HG03025 (cell line): ENCODE measurements around the gene IL22RA2.
"Not testable (repeated sequence)": the region's sequence is repeated elsewhere in the genome, so short reads cannot be mapped to it uniquely, and the experiment has no call there.

ENCODE experiments used
- ATAC-seq: cut with Tn5 transposase; IDR thresholded peaks from one replicate; pipeline ENCODE4 v1.9.1; 2021; ENCODE audit warnings: mild to moderate bottlenecking, moderate library complexity; ENCODE audit not compliant: unreplicated experiment, low FRiP score

The IL22RA2 gene

DNA sequence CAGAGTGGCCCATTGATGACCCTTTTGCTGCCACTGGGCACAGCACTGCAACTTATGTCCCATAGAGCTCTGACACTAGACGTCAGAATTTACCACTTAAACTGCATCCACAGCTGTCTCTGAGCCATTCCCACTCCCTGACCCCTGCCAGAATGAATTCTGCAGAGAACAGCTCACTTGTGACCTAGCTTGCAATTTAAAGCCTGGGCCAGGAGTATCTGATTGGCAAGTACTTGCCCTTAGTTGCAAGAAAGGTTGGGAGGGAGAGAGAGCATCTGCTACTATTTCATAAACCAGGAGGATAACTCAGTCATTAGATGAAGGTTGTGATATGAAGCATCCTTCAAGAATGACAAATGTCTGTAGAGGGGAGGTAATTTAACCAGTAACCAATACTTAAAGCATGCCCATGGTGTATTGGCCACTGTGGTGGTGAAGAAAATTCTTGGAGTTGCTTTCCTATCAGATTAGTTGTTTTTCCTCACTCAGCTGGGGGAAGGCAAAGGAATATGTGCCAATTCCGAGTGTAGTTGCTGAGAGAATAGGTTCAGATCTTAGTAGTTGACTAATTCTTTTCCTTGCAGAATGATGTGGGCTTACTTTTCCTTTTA, 46.5 kb downstream of the IL22RA2 start:
- no peak for ATAC-seq

DNA sequence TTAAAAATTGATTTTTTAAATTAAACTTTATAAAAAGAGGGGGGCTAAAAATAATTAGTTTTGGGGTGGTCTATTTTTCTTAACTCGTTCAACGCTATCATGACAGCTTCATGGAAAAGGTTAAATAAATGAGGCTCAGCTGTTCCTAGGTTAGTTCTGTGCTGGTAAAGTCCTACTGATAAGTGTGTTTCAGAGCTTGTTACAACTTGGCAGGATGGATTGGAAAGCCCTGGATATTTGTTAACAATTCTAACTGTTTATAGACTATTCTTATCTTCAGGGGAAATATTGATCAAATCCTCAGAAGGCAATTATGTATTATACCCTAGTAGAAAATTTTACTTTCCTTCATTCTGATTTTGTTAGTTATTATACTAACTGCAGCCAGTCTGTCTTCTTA, 50.4 kb downstream of the IL22RA2 start:
- no peak for ATAC-seq

DNA sequence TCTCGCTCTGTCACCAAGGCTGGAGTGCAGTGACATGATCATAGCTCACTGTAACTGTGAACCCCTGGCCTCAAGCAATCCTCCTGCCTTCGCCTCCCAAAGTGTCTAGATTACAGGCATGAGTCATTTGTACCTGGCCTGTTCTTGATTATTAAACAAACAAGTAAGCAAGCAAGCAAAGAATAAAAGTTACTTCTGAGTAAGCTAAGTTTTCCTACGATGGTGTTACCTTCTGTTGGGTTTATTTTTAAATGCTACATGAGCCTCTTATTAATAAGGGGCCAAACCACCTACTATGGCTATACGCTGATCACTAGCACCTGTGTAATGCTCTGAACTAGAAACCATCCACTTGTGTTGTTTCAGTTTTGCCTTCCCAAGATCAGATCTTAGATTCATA, 50.8 kb downstream of the IL22RA2 start:
- no peak for ATAC-seq

DNA sequence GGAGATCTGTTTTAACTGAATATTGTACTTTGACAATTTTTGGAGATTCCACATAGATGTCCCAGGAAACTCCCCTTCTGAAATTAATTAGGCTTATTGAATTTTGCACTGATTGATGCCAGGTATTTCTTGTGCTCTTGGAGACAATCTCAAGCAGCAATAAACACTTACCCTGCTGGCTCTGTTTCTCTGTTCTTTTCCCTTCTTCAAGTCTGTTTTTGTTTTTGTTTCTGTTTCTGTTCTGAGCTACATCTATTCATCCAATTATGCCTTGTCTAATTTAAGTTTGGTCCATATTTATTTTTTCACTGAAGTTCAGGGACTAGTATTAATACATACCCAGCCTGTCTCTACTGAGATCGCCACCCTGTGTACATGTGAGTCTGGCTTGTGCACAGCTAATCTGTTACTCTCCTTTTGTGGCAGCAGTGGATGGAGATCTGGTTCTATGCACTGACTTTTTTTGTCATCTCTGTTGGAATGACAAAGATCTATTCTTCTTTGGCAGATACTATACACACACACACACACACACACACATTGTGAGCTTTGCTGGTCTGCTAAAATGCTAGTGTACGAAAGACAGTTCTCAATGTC, 51.9 kb downstream of the IL22RA2 start:
- ATAC-seq = peak; percentile 44

DNA sequence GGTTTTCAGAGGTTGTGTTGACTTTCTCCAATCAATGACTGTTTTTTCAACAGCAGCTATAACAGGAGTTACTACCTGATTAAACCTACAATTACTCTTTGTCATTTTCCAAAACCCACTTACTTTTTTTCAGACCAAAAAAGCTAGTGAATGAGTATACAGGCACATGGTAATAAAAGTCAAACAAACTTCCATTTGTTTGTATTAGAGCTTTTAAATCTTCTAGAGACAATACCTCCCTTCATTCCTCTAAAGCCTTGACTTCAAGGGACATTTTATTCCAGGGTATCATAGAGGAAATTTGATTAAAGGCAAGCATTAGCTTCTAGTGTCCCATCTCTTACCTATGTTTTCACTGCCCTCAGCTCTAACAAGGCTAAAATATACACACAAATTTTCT, 52.7 kb downstream of the IL22RA2 start:
- ATAC-seq = no peak

DNA sequence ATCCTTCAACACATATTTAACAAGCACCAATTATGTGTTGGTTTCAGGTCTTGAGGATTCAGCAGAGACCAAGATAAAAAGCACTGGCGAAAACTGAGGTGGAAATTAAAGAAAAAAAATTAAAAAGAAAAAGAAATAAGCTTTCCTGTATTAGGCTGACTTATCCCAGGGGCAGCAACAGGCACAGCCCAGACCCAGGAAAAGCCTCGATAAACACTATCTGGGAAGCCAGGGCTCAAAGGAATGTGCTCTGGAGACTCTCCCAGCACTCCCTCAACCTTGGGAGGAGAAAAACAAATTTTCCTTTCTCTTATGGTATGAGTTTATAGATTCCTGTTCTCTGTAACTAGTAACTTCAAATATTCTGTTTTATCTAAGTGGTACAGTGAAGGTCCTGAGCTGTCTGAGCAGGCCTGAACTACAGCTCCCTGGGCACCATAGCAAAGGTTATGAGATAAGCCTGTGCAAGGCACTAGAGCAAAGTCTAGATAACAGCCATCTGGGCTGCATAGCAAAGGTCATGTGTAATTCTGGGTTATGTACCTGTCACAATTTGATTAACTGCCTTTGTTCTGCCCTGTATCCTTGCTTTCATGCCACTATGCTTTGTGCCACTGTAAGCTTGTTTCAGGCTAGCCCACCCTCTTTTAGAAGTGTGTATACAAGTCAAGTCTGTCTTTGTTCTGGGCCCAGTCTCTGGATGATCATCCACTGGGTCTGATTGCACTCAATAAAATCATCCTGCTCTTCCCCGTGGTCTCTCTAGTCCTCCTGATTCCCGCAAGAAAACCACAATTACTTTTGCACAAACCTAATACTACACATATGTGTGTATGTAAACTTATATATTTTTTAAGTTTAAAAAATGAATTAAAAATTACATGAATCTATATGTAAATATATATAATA, 54.0 kb downstream of the IL22RA2 start:
- ATAC-seq = no peak

DNA sequence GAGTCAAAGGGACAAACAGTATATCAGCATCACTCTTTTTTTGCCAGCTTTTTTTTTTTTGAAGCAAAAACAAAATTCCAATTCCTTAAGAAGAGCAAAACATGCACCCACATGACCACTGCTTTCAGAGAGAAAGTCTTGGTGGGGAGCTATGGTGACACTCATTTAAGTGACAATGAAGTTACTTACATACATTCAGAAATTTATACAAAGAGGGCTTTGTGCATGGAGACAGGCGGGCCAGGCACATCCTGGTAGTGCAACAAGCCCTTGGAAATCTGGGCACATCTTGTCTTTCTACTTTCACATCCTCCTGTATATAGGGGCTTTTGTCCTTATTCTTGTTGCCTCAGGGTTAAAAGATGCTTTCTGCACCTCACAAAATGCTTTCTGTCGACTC, 55.9 kb downstream of the IL22RA2 start:
- no peak for ATAC-seq

DNA sequence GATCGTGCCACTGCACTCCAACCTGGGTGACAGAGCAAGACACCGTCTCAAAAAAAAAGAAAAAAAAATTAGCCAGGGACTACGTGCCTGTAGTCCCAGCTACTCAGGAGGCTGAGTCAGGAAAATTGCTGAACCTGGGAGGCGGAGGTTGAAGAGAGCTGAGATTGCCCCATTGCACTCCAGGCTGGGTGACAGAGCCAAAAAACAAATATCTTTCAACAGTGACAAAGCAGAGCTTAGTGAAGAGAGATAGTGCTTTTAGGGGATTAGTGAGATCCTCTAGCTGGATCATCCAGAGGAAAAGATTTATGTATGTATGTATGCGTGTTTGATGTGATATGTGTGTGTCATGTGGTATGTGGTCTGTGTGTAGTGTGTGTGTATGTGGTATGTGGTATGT, 56.6 kb downstream of the IL22RA2 start:
- no peak for ATAC-seq

DNA sequence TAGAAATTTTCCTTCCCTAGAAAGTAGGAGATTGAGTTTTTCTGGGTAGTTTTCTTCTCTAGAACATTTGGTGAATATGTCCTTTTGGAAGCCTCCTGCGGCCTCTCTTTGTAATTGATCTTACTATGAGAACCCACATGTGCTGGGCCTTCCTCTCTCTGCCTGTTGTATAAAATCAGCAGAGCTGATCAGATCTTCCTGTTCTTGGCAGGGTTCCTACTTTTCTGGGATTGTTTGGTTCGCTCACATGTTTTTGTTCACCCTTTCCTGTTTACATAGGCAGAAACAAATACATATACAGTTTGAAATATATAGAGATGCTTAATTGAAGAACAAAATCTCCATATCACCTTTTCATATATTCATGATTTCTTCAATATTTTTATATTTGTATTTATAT, 57.8 kb downstream of the IL22RA2 start:
- ATAC-seq = no peak

DNA sequence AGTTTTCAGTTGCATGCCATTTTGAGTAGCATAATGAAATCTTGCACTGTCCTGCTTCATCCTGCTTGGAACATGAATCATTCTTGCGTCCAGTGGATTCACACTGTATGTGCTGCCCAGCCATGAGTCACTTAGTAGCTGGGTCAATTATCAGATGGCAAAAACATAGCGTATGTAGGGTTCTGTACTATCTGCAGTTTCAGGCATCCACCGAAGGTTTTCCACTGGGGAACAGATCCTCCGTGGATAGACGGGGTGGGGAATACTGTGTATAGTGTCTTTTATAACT, 61.4 kb downstream of the IL22RA2 start:
- no peak for ATAC-seq

DNA sequence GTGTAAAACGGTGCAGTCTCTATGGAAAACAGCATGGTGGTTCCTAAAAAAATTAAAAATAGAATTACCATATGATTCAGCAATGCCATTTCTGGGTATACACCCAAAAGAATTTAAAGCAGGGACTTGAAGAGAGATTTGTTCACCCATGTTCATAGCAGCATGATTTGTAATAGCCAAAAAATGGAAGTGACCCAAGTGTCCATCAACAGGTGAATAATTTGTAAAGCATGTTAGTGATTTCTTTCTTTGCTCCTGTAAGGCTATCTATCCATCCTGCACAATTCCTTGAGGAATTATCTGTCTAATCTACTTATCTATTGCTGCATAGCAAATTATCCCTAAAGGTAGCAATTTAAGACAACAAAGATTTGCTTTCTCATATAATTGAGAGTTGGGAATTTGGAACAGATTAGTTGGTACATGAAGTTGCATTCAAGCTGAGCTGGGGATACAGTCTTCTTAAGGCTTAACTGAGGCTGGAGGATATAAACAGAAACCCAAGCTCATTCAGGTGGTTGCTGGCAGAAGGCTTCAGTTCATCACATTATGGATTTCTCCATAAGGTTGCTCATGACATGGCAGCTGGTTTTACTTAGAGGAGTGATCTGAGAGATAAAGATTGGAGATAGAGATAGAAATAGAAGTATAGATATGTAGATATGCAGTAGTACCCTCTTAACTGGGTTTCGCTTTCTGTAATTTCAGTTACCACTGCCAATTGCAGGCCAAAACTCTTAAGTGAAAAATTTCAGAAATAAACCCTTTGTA, 62.0 kb downstream of the IL22RA2 start:
- no peak for ATAC-seq

DNA sequence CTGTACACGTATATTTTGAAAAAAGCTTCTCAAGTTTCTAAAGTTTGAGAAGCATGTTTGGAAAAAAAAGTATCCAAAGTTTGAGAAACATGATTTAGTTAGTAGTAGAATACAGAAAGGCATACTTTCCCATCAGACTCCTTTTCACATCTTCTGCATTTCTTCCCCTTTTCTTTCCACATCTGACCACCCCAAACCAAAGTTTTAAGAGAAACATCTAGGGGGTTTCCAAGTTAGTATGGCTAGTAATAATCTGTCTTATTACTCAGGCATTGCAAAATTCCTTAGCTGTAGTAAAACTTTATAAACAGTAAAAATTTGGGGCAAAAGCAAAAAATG, 65.7 kb downstream of the IL22RA2 start:
- ATAC-seq = no peak

DNA sequence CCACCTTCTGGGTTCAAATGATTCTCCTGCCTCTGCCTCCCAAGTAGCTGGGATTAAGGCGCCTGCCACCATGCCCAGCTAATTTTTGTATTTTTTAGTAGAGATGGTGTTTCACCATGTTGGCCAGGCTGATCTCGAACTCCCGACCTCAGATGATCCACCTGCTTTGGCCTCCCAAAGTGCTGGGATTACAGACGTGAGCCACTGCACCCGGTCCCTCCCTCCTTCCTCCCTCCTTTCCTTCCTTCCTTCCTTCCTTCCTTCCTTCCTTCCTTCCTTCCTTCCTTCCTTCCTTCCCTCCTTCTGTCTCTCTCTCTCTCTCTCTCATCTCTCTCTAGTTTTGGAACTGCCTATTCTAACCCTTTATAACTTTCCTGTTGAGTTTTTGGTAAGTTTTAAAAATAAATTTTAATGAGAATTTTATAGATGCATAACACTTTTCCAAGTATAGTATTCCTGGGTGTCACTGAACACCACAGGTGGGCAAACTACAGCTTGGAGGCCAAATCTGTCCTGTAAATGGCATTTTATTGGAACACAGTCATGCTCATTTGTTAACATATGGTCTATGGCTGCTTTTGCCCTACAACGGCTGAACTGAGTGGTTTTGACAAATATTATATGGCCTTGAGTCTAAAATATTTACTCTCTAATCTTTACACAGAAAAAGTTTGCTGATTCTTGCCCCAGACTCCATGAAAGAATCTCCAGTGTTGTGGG, 66.2 kb downstream of the IL22RA2 start:
- ATAC-seq = not testable (repeated sequence)

DNA sequence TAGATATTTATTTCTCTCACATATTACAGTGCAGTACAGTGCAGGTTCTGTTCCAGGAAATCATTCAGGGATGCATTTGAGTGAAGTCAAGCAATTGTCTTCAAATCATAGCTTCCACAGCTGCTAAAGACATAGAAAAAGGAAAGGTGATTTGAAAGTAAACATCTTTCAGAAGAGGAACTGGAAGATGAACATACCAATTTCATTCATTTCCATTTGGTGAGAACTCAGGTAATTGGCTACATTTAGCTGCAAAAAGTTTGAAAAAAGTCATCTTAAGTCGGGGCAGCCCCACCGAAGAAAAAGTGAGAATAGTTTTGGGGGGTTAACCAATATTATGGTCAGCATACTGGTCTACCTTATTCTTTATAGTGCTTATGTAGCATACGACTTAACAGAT, 67.3 kb downstream of the IL22RA2 start:
- ATAC-seq = no peak

DNA sequence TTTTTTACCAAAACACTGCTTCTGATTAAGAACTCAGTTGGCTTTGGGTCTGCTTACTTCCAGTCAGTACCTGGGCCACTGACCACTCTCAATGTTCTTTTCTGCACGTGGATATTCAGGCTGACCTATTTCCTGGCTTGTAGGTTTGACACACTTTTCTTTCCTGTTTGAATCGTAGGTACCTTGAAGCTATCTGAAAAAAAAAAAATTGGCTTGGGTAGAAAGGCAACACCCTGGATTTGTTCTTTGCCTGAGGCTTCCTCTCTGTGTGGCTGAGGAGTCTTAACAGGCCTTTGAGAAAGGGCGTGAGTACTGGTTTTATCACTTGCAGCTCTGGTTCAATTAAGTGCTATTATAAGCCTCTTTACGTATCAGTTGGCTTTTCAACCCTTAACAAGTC, 68.1 kb downstream of the IL22RA2 start:
- no peak for ATAC-seq

DNA sequence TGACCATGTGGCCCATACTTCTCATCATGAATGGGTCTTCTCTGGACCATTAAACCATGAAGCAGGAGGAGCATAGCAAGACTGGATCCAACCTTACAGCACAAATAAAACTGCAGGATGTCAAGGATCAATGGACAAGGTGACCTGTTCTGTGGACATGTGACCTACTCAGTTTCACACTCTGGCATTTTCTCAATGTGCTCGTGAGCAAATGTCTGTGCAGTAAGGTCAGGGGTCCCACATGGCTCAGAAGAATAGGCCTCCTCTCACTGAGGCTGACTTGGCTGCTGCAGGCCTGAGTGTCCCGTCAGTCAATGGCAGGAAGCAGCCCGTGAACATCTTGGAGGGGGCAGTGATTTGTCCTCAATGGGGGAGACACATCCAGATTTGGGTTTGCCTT, 68.5 kb downstream of the IL22RA2 start:
- ATAC-seq = no peak

DNA sequence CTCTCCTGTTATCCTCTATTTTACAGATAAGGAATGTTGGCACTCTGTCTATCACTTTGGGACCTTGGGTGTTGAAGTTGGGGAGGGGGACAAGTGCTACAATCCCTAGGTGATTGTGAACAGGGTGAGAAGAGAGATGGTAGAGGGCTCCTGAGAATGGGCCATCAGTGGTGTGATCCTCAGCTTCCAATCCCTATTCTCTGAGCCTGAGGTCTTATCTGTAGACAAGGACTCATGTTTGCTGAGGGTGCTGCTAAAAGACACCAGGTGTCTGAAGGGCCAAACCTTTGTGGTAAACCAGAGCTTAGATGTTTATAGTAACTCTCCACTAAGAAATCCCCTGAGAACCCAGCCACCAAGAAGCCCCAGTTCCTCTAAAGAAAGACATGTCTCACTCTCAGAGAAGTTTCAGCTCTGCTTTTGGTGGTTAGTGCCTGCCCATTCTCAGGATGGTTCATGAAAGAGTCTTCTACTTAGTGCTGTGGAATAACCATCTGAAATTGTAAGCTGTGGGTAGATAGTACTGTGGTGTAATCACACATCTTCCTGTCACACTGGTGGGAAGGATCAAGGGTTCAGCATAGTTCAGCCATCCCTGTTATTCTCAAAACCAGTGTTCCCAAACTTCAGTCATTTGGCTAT, 70.5 kb downstream of the IL22RA2 start:
- ATAC-seq = peak; percentile 94

DNA sequence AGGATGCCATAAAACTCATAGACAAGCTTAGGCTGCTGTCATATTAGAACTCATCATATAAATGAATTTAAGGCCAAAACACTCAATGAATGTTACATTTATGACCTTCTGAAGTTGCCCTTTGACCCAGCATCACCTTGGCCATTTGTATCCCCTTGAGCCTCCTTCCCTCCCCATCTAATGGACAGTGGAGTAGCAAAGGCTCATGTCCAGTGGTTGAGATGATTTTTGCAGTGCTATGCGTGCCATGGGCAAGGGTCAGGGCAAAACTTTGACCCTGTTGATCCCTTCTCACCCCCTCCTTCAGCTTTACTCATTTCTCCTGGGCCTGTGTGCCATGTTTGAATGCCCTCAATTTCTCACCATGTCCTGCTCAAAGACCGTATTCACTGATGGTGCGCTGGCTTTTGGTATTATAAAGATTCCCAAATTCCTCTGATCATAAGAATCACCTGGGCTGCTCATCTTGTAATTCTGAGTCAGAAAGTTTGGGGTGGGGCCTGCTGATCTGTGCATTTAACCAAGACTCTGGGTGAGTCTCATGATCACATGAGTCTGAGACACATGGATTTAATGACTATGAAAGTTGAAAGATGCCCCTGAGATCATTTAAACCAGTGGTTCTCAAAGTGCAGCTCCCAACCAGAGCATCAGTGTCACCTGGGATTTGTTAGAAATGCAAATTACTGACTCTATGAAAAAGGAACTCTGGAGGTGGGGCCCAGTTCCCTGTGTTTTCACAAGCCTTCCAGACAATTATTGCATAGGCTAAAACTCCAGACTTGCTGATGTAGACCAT, 71.2 kb downstream of the IL22RA2 start:
- peak; percentile 5 for ATAC-seq

DNA sequence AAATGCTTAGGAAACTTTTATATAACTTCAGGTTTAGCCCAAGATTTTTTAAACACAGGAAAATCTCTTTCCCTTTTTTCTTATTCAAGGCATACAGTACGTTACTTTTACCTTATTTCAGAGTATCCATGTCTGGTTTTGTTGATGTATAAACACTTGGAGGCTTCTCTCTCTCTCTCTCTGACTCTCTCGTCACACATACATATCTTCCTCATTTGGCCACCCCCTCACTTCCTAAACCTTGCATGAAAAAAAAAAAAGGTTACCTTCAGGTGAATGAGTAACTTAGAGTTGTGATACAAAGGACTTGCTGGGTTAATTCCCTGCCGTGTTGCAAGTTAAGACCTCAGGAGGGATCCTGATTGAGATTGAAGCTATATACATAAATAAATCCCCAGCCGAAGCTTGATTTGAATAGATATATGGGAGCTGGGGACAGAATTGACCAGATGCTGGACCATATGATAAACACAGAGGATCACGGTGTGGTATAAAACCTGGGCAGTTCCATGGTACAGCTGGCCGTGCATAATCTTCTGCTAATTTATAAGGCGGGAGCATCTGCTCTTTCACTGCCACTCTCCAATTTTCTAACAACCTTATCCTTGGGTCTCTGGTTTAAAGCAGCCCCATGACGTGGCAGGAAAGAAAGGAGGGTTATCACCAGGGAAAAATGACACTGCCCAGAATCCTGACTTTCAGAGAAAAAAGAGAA, 73.6 kb downstream of the IL22RA2 start:
- ATAC-seq = no peak
